OCI-LY7 (cell line): Measurements from ENCODE around the gene TTC19.

ENCODE experiments used
- EZH2phosphoT487 ChIP-seq: fragments of 200-600 bp; sonication (generic); IDR thresholded peaks from 2 replicates; pipeline ENCODE4 v1.6.1; 2018; ENCODE audit warnings: low read depth, borderline replicate concordance, mild to moderate bottlenecking, mixed run types, antibody characterized with exemption, low read length, moderate library complexity, mixed read lengths
- TF ChIP-seq, protein P1 (sequence below): fragments of 200-600 bp; sonication (generic); conservative IDR thresholded peaks from 2 replicates; pipeline ENCODE4 v1.5.1; 2014; ENCODE audit warnings: mild to moderate bottlenecking, antibody characterized with exemption, low read length, moderate library complexity, mixed read lengths

DNA sequence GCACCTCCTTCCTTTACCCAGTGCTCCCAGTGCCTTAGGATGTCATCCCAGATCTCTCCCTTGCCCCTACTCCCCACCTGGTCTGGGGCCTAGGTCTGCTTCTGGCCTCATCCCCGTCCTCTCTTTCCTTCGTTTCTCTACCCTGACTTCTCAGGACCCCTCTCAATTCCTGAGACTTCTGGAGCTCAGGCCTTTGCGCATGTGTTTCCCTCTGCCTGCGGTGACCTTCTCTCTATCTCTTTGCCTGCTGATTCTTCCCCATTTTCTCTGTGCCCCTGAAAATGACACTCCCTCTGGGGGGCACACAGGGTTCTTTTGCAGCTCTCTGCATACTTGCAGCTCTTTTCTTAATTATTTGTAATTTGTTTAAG, 41.2 kb upstream of the TTC19 start:
- TF ChIP-seq, protein P1, sequence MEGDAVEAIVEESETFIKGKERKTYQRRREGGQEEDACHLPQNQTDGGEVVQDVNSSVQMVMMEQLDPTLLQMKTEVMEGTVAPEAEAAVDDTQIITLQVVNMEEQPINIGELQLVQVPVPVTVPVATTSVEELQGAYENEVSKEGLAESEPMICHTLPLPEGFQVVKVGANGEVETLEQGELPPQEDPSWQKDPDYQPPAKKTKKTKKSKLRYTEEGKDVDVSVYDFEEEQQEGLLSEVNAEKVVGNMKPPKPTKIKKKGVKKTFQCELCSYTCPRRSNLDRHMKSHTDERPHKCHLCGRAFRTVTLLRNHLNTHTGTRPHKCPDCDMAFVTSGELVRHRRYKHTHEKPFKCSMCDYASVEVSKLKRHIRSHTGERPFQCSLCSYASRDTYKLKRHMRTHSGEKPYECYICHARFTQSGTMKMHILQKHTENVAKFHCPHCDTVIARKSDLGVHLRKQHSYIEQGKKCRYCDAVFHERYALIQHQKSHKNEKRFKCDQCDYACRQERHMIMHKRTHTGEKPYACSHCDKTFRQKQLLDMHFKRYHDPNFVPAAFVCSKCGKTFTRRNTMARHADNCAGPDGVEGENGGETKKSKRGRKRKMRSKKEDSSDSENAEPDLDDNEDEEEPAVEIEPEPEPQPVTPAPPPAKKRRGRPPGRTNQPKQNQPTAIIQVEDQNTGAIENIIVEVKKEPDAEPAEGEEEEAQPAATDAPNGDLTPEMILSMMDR, result no peak
- TF ChIP-seq EZH2phosphoT487, result no peak
